SKM-1 (cell line): ENCODE data around the gene CDK1.

ENCODE experiments used
- DNase-seq: peaks from one replicate; lab custom pipeline; 2025; ENCODE audit not compliant: unreplicated experiment; lab: John Stamatoyannopoulos, UW

Gene CDK1

GRCh38 chr10:60778214-60778970, at the start of gene CDK1:
Gene CDK1, plus strand, starts transcription at chr10:60778478. Its CDS starts 1,688 bp downstream, at chr10:60780166.
- peak; percentile 95 for DNase-seq

GRCh38 chr10:60729106-60729505, 49.2 kb upstream of the CDK1 start:
- no peak for DNase-seq

DNA sequence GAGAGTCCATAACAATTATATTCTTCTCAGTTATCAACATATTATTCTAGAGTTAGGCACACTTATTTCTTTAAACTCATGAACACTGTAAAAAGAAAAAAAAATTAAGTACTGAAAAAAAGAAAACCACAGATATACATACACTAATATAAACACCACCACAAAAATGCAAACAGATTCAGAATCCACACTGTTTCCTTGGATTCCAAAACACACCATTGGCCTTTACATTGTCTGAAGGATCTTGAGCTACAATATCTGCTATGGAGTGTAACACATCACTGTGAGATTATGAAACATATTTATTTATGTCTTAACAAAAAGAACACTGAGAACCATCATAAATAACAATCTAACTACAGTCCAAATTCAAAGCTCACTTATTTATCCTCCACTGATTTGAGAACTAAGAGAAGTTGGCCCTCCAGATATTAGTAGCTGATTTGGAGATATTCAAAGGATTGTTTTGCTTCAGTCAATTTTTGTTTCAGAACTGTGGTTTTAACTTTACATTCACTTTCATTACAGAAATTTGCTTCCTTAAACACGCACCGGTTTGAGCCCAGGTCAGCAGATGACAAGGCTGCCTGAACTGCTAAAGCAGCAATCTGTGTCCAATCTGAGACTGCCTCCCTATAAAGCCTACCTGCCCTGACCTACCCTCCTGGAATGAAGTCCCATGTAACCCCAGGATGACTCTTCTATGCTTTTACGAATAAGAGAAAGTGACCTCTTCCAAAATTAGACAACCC, 47.0 kb upstream of the CDK1 start:
- no peak for DNase-seq

DNA sequence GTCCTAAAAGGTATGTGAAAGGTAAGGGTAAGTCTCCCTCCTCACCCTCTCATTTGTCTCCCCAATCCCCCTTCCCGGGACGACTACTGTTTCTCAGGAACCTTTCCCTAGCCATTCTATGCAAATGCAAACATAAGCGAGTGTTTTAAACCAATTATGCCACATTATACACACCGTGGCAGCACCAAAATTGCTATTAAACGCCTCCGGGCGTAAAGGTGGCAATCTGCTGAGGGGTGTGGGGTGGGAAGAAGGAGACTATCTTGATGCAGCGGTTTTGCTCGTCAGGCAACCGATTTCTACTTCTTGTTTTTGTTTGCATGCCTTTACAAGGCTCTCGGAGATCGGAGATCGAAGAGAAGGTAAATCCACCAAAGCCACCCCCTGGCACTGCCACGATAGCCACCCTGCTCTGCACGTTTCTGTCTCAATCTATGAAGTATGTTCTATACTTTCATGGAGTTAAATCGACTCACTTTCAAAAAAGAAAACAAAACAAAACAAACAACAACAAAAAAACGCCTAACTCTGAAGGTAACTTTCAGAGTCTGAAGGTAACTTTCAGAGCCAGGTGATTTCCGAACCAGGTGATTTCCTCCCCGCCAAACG, 46.0 kb upstream of the CDK1 start:
- no peak for DNase-seq

GRCh38 chr10:60732807-60733516, 45.3 kb upstream of the CDK1 start:
- DNase-seq = no peak

GRCh38 chr10:60733517-60733822, 44.8 kb upstream of the CDK1 start:
- DNase-seq = no peak

DNA sequence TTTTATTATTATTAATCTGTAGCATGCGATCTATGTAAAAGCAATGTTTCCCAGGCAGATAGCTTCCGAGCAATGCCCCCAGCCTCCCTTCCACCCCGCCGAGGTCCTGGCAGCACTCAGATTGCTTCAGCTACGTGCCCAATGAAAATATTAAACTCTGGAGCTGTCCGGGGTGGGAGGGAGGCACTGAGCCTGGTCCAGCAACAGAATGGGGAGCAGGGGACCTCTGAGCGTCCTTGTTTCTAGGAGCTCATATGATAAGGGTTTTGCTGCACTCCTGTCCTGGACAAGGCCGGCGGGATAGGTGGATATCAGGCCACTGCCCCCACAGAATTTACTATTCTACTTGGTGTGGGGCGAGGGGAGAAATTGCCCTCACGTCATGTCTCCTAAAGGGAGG, 44.5 kb upstream of the CDK1 start:
- no peak for DNase-seq

GRCh38 chr10:60734226-60734625, 44.1 kb upstream of the CDK1 start:
- no peak for DNase-seq

- DNase-seq = no peak
These were observed 43.0 kb upstream of the CDK1 start for GRCh38 chr10:60735244-60735643.

DNA sequence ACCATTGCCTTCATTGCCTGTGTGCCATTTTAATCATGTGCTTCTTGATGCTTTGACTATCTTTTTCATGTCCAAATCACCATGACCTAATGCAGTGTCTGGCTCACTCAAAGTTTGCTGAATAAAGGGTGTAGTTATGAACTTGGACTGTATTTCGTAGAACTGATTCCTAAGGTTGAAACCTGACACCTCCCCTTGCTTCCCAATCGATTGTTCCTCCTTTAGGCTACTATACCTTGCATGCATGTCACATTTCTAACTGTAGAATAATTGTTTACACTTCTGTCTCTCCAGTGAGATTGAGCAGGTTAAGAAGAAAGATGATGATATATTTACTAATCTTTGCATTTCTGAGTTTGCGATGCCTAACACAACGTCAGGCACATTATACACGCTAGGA, 41.0 kb upstream of the CDK1 start:
- DNase-seq = no peak

- no peak for DNase-seq
These were observed 38.7 kb upstream of the CDK1 start for GRCh38 chr10:60739558-60739957.

DNA sequence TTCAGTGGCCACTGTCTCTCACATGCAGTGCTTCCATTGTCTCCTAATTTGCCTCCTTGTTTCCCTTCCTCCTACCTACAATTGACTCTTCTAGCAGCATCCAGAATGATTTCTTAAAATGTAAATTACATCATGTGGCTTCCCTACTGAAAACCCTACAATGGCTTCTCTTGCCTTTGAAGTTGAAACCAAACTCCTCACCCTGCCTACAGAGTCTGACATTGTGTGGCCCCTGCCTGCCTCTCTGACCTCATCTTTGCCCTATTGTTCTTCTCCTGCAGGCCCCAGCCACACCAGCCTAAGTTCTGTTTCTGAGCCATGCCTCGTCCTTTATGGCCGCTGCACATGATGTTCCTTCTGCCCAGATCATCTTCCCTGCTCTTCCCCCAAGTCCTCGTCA, 35.8 kb upstream of the CDK1 start:
- DNase-seq = no peak

DNA sequence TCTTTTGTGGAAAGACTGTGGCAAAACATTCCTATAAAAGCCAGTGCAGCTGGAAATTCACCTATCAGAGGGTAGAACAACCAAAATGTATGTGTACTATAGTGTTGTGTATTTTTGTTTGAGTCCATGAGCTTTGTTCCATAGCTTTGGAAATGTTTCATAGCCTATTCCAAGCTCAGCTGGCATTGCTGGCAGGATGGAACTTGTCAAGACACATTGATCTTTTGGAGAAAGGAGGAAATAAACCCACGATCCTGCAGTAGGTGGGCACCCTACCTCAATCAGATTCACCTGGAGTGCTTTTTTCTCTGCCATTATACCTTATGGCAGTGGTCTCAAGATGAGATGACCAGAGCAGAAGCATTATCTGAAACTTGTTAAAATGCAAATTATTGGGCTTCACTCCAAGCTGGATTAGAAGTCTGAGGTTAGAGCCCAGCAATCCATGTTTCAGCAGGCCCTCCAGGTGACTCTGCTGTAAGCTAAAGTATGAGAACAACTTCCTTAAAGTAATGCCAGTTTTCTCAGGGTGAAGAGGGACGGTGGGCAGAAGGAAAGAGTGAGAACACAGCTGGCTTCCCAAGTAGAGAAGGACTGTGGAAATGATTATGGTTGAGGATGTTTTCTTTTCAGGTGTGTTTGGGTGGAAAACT, 30.3 kb upstream of the CDK1 start:
- DNase-seq = no peak

DNA sequence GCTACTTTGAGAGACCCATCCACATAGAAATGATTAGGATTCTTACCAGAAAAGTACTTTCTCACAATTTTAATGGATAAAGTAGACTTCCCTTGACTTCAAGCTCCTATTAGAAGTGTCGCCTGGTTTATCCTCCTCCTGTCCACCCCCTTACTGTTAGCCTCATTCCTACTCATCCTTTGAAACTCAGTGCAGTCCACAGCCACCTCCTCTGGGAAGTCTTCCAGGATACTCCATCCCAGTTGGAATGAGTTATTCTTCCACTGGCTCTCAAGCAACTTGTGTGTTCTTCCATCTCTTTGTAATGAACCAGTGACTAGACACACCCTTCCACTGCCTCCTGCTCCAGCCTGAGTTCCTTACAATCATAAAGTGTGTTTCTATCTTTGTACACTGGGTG, 25.1 kb upstream of the CDK1 start:
- DNase-seq = no peak

GRCh38 chr10:60753817-60754216, 24.5 kb upstream of the CDK1 start:
- DNase-seq = no peak

- DNase-seq = no peak
These were observed 20.8 kb upstream of the CDK1 start for GRCh38 chr10:60757420-60757895.

GRCh38 chr10:60759181-60759580, 19.1 kb upstream of the CDK1 start:
- DNase-seq = no peak

DNA sequence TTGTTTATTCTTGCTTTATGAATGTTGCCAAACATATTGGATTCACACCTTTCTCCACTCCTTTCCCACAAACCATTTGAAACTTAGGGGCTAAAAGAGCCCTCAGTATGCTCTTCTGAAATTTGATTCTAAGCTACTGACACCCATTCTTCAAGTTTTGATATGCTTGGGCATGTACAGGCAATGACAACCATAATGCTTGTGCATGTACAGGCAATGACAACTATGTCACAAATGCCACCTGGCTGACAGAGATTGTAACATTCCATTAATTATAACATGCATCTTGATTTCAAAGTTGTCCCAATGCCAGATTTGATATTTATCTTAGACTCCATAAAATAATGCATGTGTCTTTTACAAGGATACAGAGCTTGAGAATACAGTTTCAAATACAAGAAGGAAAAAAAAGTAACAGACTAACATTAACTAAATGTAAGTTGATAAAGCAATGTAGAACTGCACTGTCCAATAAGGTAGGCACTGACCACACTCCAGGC, 17.5 kb upstream of the CDK1 start:
- DNase-seq = no peak

DNA sequence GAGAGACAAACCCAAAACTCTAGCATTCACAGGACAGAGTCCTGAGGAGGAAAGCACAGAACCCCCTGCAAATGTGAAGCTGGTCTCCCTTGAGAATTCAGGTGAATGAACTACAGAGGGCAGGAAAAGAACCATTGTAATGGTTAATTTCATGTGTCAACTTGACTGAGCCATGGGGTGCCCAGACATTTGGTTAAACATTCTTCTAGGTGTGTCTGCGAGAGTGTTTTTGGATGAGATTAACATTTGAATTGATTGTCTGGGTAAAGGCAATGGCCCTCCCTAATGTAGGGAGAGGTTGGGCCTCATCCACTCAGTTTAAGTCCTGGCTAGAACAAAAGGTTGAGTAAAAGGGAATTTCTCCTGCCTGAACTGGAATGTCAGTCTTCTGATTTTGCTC, 15.7 kb upstream of the CDK1 start:
- no peak for DNase-seq

- no peak for DNase-seq
These were observed 10.9 kb upstream of the CDK1 start for GRCh38 chr10:60767424-60767823.

- no peak for DNase-seq
These were observed 8.9 kb upstream of the CDK1 start for GRCh38 chr10:60769406-60769805.
